B cell (primary cell): ENCODE data around the gene LDLRAD3. TPM values are rescaled to one million over a fixed set of nuclear protein-coding genes. Genes with fewer than 3 reads are reported as not detected.

ENCODE experiments used
- ATAC-seq: fragments of 200-7000 bp; cut with Tn5 transposase; one replicate; pipeline ENCODE4 v1.10.0; 2021; ENCODE audit warnings: low read depth, mild to moderate bottlenecking, moderate number of reproducible peaks, moderate library complexity
- CTCF ChIA-PET: fragments of 350-600 bp; sonication (Branson Sonifier 250); formaldehyde crosslinking; loops from one replicate; lab custom pipeline; 2021; ENCODE audit warnings: antibody characterized with exemption, inconsistent platforms; lab: Charles Lee
- POLR2A ChIA-PET: fragments of 350-600 bp; sonication (Branson Sonifier 250); formaldehyde crosslinking; loops from one replicate; lab custom pipeline; 2021; ENCODE audit warnings: antibody characterized with exemption; lab: Charles Lee
- DNase-seq: peaks from one replicate; pipeline ENCODE4 v3.0.0; 2013
- H2AFZ ChIP-seq: 2 replicates; pipeline ENCODE4 v1.6.1; 2012; ENCODE audit warnings: mild to moderate bottlenecking, low read depth, low read length; ENCODE audit not compliant: insufficient read depth, poor library complexity, severe bottlenecking
- H3K27ac ChIP-seq, 2 donors: 1 replicate in 1 of 2; 2 replicates in 1 of 2; pipeline ENCODE4 v1.5.1; 2012 to 2013; ENCODE audit warnings: low read length in 2 of 2, mild to moderate bottlenecking in 2 of 2, moderate library complexity in 1 of 2
- H3K27me3 ChIP-seq, 4 experiments: fragments of 200-600 bp in 1 of 4; sonication (generic) in 1 of 4; replicated peaks in 1 of 4; 1 replicate in 2 of 4; 2 replicates in 2 of 4; pipeline versions ENCODE4 v1.6.1 to v1.7.0; 2013 to 2016; ENCODE audit warnings: low read length in 3 of 4, mild to moderate bottlenecking in 2 of 4, mixed read lengths in 1 of 4, moderate library complexity in 1 of 4; ENCODE audit not compliant: insufficient read depth in 4 of 4, control insufficient read depth in 3 of 4; ENCODE audit errors: control extremely low read depth in 1 of 4
- H3K36me3 ChIP-seq, 2 experiments: replicated peaks in 1 of 2; 1 replicate in 1 of 2; 2 replicates in 1 of 2; pipeline versions ENCODE4 v1.6.1 to v1.7.1; 2013; ENCODE audit warnings: low read length in 1 of 2; ENCODE audit not compliant: insufficient read depth in 2 of 2, control insufficient read depth in 1 of 2; ENCODE audit errors: control extremely low read depth in 1 of 2, extremely low read depth in 1 of 2
- H3K4me1 ChIP-seq, 2 donors: fragments of 200-600 bp in 1 of 2; sonication (generic) in 1 of 2; 1 replicate in 1 of 2; 2 replicates in 1 of 2; pipeline versions ENCODE4 v1.5.1 to v1.6.1; 2013 to 2017; ENCODE audit warnings: low read length in 2 of 2; ENCODE audit not compliant: control insufficient read depth in 2 of 2, insufficient read depth in 2 of 2
- H3K4me2 ChIP-seq: replicated peaks from 2 replicates; pipeline ENCODE3; 2012; ENCODE audit warnings: mild to moderate bottlenecking, low read depth, low read length; ENCODE audit not compliant: poor library complexity, severe bottlenecking
- H3K4me3 ChIP-seq, 5 experiments: fragments of 200-600 bp in 1 of 5; sonication (generic) in 1 of 5; 1 replicate in 3 of 5; 2 replicates in 2 of 5; pipeline versions ENCODE4 v1.5.1 to v1.7.0; 2011 to 2016; ENCODE audit warnings: low read length in 4 of 5, mild to moderate bottlenecking in 4 of 5, low read depth in 2 of 5, control low read depth in 1 of 5, moderate library complexity in 1 of 5; ENCODE audit not compliant: insufficient read depth in 1 of 5; ENCODE audit errors: control extremely low read depth in 1 of 5, extremely low read depth in 1 of 5
- H3K79me2 ChIP-seq: fragments of 200-600 bp; sonication (generic); one replicate; pipeline ENCODE4 v1.6.0; 2016; ENCODE audit warnings: low read length; ENCODE audit not compliant: control insufficient read depth, insufficient read depth
- H3K9ac ChIP-seq: fragments of 200-600 bp; sonication (generic); 2 replicates; pipeline ENCODE4 v1.6.1; 2017; ENCODE audit warnings: mild to moderate bottlenecking, low read length, moderate library complexity
- H3K9me3 ChIP-seq, 3 donors: one replicate each; pipeline versions ENCODE4 v1.6.1 to v1.7.1; 2013; ENCODE audit warnings: low read length in 2 of 3; ENCODE audit not compliant: control insufficient read depth in 2 of 3, insufficient read depth in 1 of 3; ENCODE audit errors: control extremely low read depth in 1 of 3
- H4K20me1 ChIP-seq: 2 replicates; pipeline ENCODE4 v1.6.0; 2012; ENCODE audit warnings: mild to moderate bottlenecking, low read length; ENCODE audit not compliant: insufficient read depth, control insufficient read depth, poor library complexity, severe bottlenecking
- H3K27ac Mint-ChIP-seq: one replicate; pipeline ENCODE4 v1.8.0; 2021; ENCODE audit warnings: mixed read lengths
- H3K27me3 Mint-ChIP-seq: one replicate; pipeline ENCODE4 v1.8.0; 2021; ENCODE audit warnings: mixed read lengths
- H3K4me1 Mint-ChIP-seq: one replicate; pipeline ENCODE4 v1.8.0; 2021; ENCODE audit warnings: mixed read lengths
- H3K4me3 Mint-ChIP-seq: one replicate; pipeline ENCODE4 v1.8.0; 2021; ENCODE audit warnings: mixed read lengths
- H3K9me3 Mint-ChIP-seq: one replicate; pipeline ENCODE4 v1.8.0; 2022; ENCODE audit warnings: mixed read lengths; ENCODE audit not compliant: insufficient read depth
- CTCF ChIP-seq: fragments of 200-600 bp; IDR thresholded peaks from one replicate; pipeline ENCODE4 v1.8.0; 2022; ENCODE audit warnings: antibody characterized with exemption, mild to moderate bottlenecking
- EZH2 ChIP-seq: IDR thresholded peaks from 2 replicates; pipeline ENCODE4 v1.6.1; 2012; ENCODE audit warnings: borderline replicate concordance, low read depth, mild to moderate bottlenecking, moderate library complexity, low read length; ENCODE audit not compliant: insufficient read depth, poor library complexity, severe bottlenecking
- WGBS: methylation state at CpG from one replicate; pipeline ENCODE4 v1.1.5; 2013; ENCODE audit warnings: missing lambda C conversion rate; ENCODE audit not compliant: insufficient coverage; 5-methylcytosine and 5-hydroxymethylcytosine counted together
- intact Hi-C: fragments of 100-400 bp; cut with micrococcal nuclease; formaldehyde crosslinking; loops from one replicate; pipeline ENCODE4 v1.10.0; 2022
- polyA plus RNA-seq: library from polyadenylated mRNA; depleted of rRNA; stranded (reverse); fragments of >200 nt; gene quantifications from 2 replicates; pipeline ENCODE4 v1.2.3, GENCODE V29; 2012
- total RNA-seq, 2 donors: library from RNA; stranded (reverse); fragments of 120-200 nt in 1 of 2; gene quantifications; 1 replicate in 1 of 2; 2 replicates in 1 of 2; pipeline versions ENCODE4 v1.2.3 to v1.2.4, GENCODE V29; 2013 to 2022

LDLRAD3 gene
- total and polyA plus RNA-seq, 2 donors (not counting 1 experiment from before 2014, with no cell fraction given): 0.01 TPM; not detected in 1

- WGBS: 93% methylated on average over 3 of the region's 4 CpGs
- Histone ChIP-seq H3K4me1 (no peaks in the 10 kb centered on the region), H2AFZ (no peak overlapping the region), H3K27me3 (peaks cover 0 to 2% (median 0%) of the 10 kb centered on the region in 4 experiments), H3K79me2 (no peaks in the 10 kb centered on the region), H3K4me2 (no peak overlapping the region), H3K9ac (no peak overlapping the region), H3K9me3 (peaks cover 0 to 4% (median 0%) of the 10 kb centered on the region in 3 donors), H3K27ac (no peak overlapping the region), H3K36me3 (no peaks in the 10 kb centered on the region), H4K20me1 (no peaks in the 10 kb centered on the region), H3K4me3 (no peak overlapping the region)
- H3K4me3 Mint-ChIP-seq: no peak overlapping the region
- intact Hi-C loops: no loop called here
- no peak for ATAC-seq
- H3K9me3 Mint-ChIP-seq: no peaks in the 10 kb centered on the region
- POLR2A ChIA-PET: no interaction called here
- H3K27me3 Mint-ChIP-seq: peaks cover 2% of the 10 kb centered on the region
- CTCF ChIA-PET: no interaction called here
- TF ChIP-seq CTCF (no peak), EZH2 (no peak)
- no peaks in the 10 kb centered on the region for H3K4me1 Mint-ChIP-seq
- H3K27ac Mint-ChIP-seq: no peak overlapping the region
- no peak for DNase-seq
Observed at GRCh38 chr11:36167073-36167472, 223.2 kb downstream of the LDLRAD3 start.

- TF ChIP-seq CTCF (no peak), EZH2 (no peak)
- Mint-ChIP-seq H3K4me1 (no peaks in the 10 kb centered on the region), H3K9me3 (no peaks in the 10 kb centered on the region), H3K27me3 (peaks cover 2% of the 10 kb centered on the region), H3K4me3 (no peak overlapping the region), H3K27ac (no peak overlapping the region)
- intact Hi-C loops: no loop called here
- H3K36me3 ChIP-seq: no peaks in the 10 kb centered on the region
- ChIA-PET CTCF (interaction anchor here (0.8 kb wide), 1 partner anchor 13 kb away, joined by 3 read pairs; no protein-coding TSS in a partner anchor), POLR2A (no interaction called here)
- no peaks in the 10 kb centered on the region for H4K20me1 ChIP-seq
- DNase-seq (no peak), ATAC-seq (no peak)
- H3K27ac ChIP-seq: no peak overlapping the region
- H3K79me2 ChIP-seq: no peaks in the 10 kb centered on the region
- no peak overlapping the region for H3K9ac ChIP-seq
- 100% methylated on average over 2 of the region's 6 CpGs for WGBS
- H2AFZ ChIP-seq: no peak overlapping the region
- peaks cover 0 to 2% (median 0%) of the 10 kb centered on the region in 4 experiments for H3K27me3 ChIP-seq
- no peak overlapping the region for H3K4me3 ChIP-seq
- H3K4me1 ChIP-seq: no peaks in the 10 kb centered on the region
- no peak overlapping the region for H3K4me2 ChIP-seq
- peaks cover 0 to 4% (median 0%) of the 10 kb centered on the region in 3 donors for H3K9me3 ChIP-seq
Observed at GRCh38 chr11:36167729-36168128, 223.9 kb downstream of the LDLRAD3 start.
